ENCODE measurements around the gene REEP1. TPM values are rescaled to one million over a fixed set of nuclear protein-coding genes. Genes with fewer than 3 reads are reported as not detected.

Gene REEP1
- total and polyA plus RNA-seq, 2 of the 8 experiments (the other 6 are each of a cell fraction or from before 2014, with no cell fraction given), result 0.74 to 1.5 TPM

GRCh38 chr2:86213056-86213455, 124.4 kb downstream of the REEP1 start:
- H3K9ac ChIP-seq (replicated peaks in 1 of 4; ENCODE audit: extremely low read depth in 1 of 4, low read depth in 3 of 4, low read length in 3 of 4), result no peak overlapping the region
- no peak overlapping the region for H4K5ac ChIP-seq (ENCODE audit: insufficient read length, low read depth, low read length)
- no peak overlapping the region for H2AFZ ChIP-seq (ENCODE audit: low read length)
- FAIRE-seq, result no peak
- no peak overlapping the region for H2BK12ac ChIP-seq (ENCODE audit: low read depth, low read length)
- no peak overlapping the region for H2AK5ac ChIP-seq (ENCODE audit: low read depth, low read length)
- peaks cover 14 to 54% (median 36%) of the 10 kb centered on the region in 4 experiments for H3K36me3 ChIP-seq (ENCODE audit: control insufficient read depth in 2 of 4, insufficient read depth in 4 of 4, low read length in 3 of 4)
- no peak overlapping the region for H3K4me3 ChIP-seq (ENCODE audit: extremely low read depth in 1 of 4, insufficient read depth in 2 of 4, low read depth in 3 of 4, low read length in 4 of 4)
- ChIA-PET CTCF (ENCODE audit: partially characterized antibody) (interaction anchor here (0.7 to 3.3 kb wide), 6 partner anchors 8 to 183 kb away, joined by 3 to 14 read pairs (median 4); no protein-coding TSS in a partner anchor), POLR2A (ENCODE audit: partially characterized antibody) (interaction anchor here (1.6 kb wide), 1 partner anchor 14 kb away, joined by 4 read pairs; the partner anchor contains the start of gene MRPL35)
- no peaks in the 10 kb centered on the region for H3K79me1 ChIP-seq (ENCODE audit: low read depth, low read length)
- WGBS, 2 experiments (ENCODE audit: extremely low coverage in 1 of 2, insufficient coverage in 1 of 2, insufficient read length in 1 of 2, insufficient replicate concordance in 2 of 2, low coverage in 1 of 2, low lambda C conversion rate in 2 of 2, missing lambda C conversion rate in 1 of 2), result 78% methylated on average over 1 of the region's 1 CpG; no CpG with 5 or more reads in 1 of the 2 experiments
- no peak overlapping the region for H3K4me2 ChIP-seq (ENCODE audit: insufficient read depth in 1 of 2, low read depth in 2 of 2, low read length in 2 of 2)
- H3K23me2 ChIP-seq (ENCODE audit: low read depth, low read length), result no peaks in the 10 kb centered on the region
- H3K23ac ChIP-seq (ENCODE audit: insufficient read length), result no peak overlapping the region
- H3K56ac ChIP-seq (replicated peaks; ENCODE audit: insufficient read length, low read depth, low read length), result no peak overlapping the region
- H3K27me3 ChIP-seq (replicated peaks in 1 of 4; ENCODE audit: control insufficient read depth in 3 of 4, extremely low read depth in 1 of 4, insufficient read depth in 3 of 4, low read length in 3 of 4), result peaks cover 0 to 1% (median 0%) of the 10 kb centered on the region in 4 experiments; a peak in 1 of 7 replicates
- H3K18ac ChIP-seq (ENCODE audit: extremely low read depth, low read length), result no peak overlapping the region
- no peaks in the 10 kb centered on the region for H3K79me2 ChIP-seq (ENCODE audit: control insufficient read depth in 1 of 2, insufficient read depth in 2 of 2, low read length in 2 of 2)
- H3K14ac ChIP-seq (ENCODE audit: insufficient read length), result no peak overlapping the region
- H4K20me1 ChIP-seq (replicated peaks in 1 of 2; ENCODE audit: control insufficient read depth in 1 of 2, insufficient read depth in 2 of 2, low read length in 2 of 2), result no peaks in the 10 kb centered on the region
- no peak overlapping the region for H2BK20ac ChIP-seq (ENCODE audit: low read length)
- no peak overlapping the region for H2BK120ac ChIP-seq (replicated peaks; ENCODE audit: low read depth, low read length)
- no peak overlapping the region for H4K91ac ChIP-seq (replicated peaks; ENCODE audit: insufficient read length, low read length)
- no peak overlapping the region for H2BK5ac ChIP-seq (ENCODE audit: low read depth, low read length)
- H2BK15ac ChIP-seq (ENCODE audit: low read length), result no peak overlapping the region
- no peak for DNase-seq (ENCODE audit: low read depth in 1 of 2, low spot score in 2 of 2)
- H3K9me3 ChIP-seq (ENCODE audit: insufficient read depth in 2 of 2, low read depth in 1 of 2, low read length in 1 of 2), result no peaks in the 10 kb centered on the region
- no peak overlapping the region for H3K27ac ChIP-seq (ENCODE audit: low read depth, low read length)
- H3K4me1 ChIP-seq (replicated peaks in 1 of 4; ENCODE audit: control insufficient read depth in 3 of 4, insufficient read depth in 4 of 4, low read length in 3 of 4), result no peaks in the 10 kb centered on the region
- no peak overlapping the region for H4K8ac ChIP-seq (ENCODE audit: extremely low read depth, insufficient read depth, low read length)
- no peak overlapping the region for H3K4ac ChIP-seq (replicated peaks; ENCODE audit: insufficient read length, low read depth, low read length)
- TF ChIP-seq, protein P1, sequence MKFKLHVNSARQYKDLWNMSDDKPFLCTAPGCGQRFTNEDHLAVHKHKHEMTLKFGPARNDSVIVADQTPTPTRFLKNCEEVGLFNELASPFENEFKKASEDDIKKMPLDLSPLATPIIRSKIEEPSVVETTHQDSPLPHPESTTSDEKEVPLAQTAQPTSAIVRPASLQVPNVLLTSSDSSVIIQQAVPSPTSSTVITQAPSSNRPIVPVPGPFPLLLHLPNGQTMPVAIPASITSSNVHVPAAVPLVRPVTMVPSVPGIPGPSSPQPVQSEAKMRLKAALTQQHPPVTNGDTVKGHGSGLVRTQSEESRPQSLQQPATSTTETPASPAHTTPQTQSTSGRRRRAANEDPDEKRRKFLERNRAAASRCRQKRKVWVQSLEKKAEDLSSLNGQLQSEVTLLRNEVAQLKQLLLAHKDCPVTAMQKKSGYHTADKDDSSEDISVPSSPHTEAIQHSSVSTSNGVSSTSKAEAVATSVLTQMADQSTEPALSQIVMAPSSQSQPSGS (IDR thresholded peaks at IDR 0.05; ENCODE audit: low read length), result no peak
- TF ChIP-seq JUND (IDR thresholded peaks at IDR 0.05; ENCODE audit: low read length) (no peak), PHF8 (conservative IDR thresholded peaks at IDR 0.05; ENCODE audit: low read depth, low read length) (no peak), TCF12 (IDR thresholded peaks at IDR 0.05; ENCODE audit: low read depth, low read length) (no peak), BCL11A (IDR thresholded peaks at IDR 0.05; ENCODE audit: low read depth in 2 of 2, low read length in 2 of 2) (no peak), CBX5 (IDR thresholded peaks at IDR 0.05; ENCODE audit: low read depth, low read length) (no peak), KDM4A (IDR thresholded peaks at IDR 0.05; ENCODE audit: low read depth, low read length, severe bottlenecking) (no peak), CHD2 (IDR thresholded peaks at IDR 0.05; ENCODE audit: low read length) (no peak), SIRT6 (IDR thresholded peaks at IDR 0.05; ENCODE audit: low read length) (no peak), ATF3 (IDR thresholded peaks at IDR 0.05; ENCODE audit: insufficient read depth, low read depth, low read length) (no peak), JUN (IDR thresholded peaks at IDR 0.05; ENCODE audit: low read depth, low read length) (no peak), HDAC6 (IDR thresholded peaks at IDR 0.05; ENCODE audit: low read depth, low read length) (no peak), SIX5 (IDR thresholded peaks at IDR 0.05; ENCODE audit: low read depth, low read length) (no peak)

All from H1 (cell line).